Measurements from ENCODE around the gene TIAM1.

The TIAM1 gene

GRCh38 chr21:31293986-31294385, 50.1 kb downstream of the TIAM1 start:
- no peak for FAIRE-seq
- no peak for DNase-seq (ENCODE audit: extremely low spot score, insufficient read length, low read depth)

GRCh38 chr21:31290765-31291164, 53.3 kb downstream of the TIAM1 start:
- FAIRE-seq: no peak
- no peak for DNase-seq (ENCODE audit: extremely low spot score, insufficient read length, low read depth)

GRCh38 chr21:31289702-31290101, 54.4 kb downstream of the TIAM1 start:
- FAIRE-seq (no peak), DNase-seq (ENCODE audit: extremely low spot score, insufficient read length, low read depth) (no peak)

- DNase-seq (ENCODE audit: extremely low spot score, insufficient read length, low read depth) (no peak), FAIRE-seq (no peak)
These were observed 55.9 kb downstream of the TIAM1 start for GRCh38 chr21:31288191-31288590.

GRCh38 chr21:31287201-31287600, 56.9 kb downstream of the TIAM1 start:
- DNase-seq (ENCODE audit: extremely low spot score, insufficient read length, low read depth) (no peak), FAIRE-seq (no peak)

GRCh38 chr21:31286621-31287020, 57.4 kb downstream of the TIAM1 start:
- FAIRE-seq: no peak
- no peak for DNase-seq (ENCODE audit: extremely low spot score, insufficient read length, low read depth)

GRCh38 chr21:31284797-31285397, 59.2 kb downstream of the TIAM1 start:
- DNase-seq (ENCODE audit: extremely low spot score, insufficient read length, low read depth) (no peak), FAIRE-seq (no peak)

- FAIRE-seq (no peak), DNase-seq (ENCODE audit: extremely low spot score, insufficient read length, low read depth) (no peak)
These were observed 61.0 kb downstream of the TIAM1 start for GRCh38 chr21:31283025-31283424.

- no peak for DNase-seq (ENCODE audit: extremely low spot score, insufficient read length, low read depth)
- FAIRE-seq: no peak
These were observed 61.9 kb downstream of the TIAM1 start for GRCh38 chr21:31282095-31282709.

GRCh38 chr21:31281561-31281960, 62.5 kb downstream of the TIAM1 start:
- FAIRE-seq: no peak
- no peak for DNase-seq (ENCODE audit: extremely low spot score, insufficient read length, low read depth)

GRCh38 chr21:31279986-31280385, 64.1 kb downstream of the TIAM1 start:
- DNase-seq (ENCODE audit: extremely low spot score, insufficient read length, low read depth): no peak
- no peak for FAIRE-seq

- FAIRE-seq: no peak
- no peak for DNase-seq (ENCODE audit: extremely low spot score, insufficient read length, low read depth)
These were observed 64.8 kb downstream of the TIAM1 start for GRCh38 chr21:31279214-31279613.

- FAIRE-seq: no peak
- no peak for DNase-seq (ENCODE audit: extremely low spot score, insufficient read length, low read depth)
These were observed 65.4 kb downstream of the TIAM1 start for GRCh38 chr21:31278511-31279130.

- FAIRE-seq (no peak), DNase-seq (ENCODE audit: extremely low spot score, insufficient read length, low read depth) (no peak)
These were observed 67.4 kb downstream of the TIAM1 start for GRCh38 chr21:31276663-31277062.

GRCh38 chr21:31275901-31276300, 68.2 kb downstream of the TIAM1 start:
- no peak for FAIRE-seq

GRCh38 chr21:31273278-31273677, 70.8 kb downstream of the TIAM1 start:
- FAIRE-seq (no peak), DNase-seq (ENCODE audit: extremely low spot score, insufficient read length, low read depth) (no peak)

More at GRCh38 chr21:31275901-31276300, 68.2 kb downstream of the TIAM1 start:
- no peak for DNase-seq (ENCODE audit: extremely low spot score, insufficient read length, low read depth)

GRCh38 chr21:31268090-31268489, 76.0 kb downstream of the TIAM1 start:
- FAIRE-seq (no peak), DNase-seq (ENCODE audit: extremely low spot score, insufficient read length, low read depth) (no peak)

GRCh38 chr21:31267644-31268043, 76.4 kb downstream of the TIAM1 start:
- no peak for FAIRE-seq
- no peak for DNase-seq (ENCODE audit: extremely low spot score, insufficient read length, low read depth)

- no peak for DNase-seq (ENCODE audit: extremely low spot score, insufficient read length, low read depth)
- no peak for FAIRE-seq
These were observed 77.8 kb downstream of the TIAM1 start for GRCh38 chr21:31266241-31266640.

- FAIRE-seq (no peak), DNase-seq (ENCODE audit: extremely low spot score, insufficient read length, low read depth) (no peak)
These were observed 78.6 kb downstream of the TIAM1 start for GRCh38 chr21:31265366-31266013.

GRCh38 chr21:31264574-31264973, 79.5 kb downstream of the TIAM1 start:
- no peak for FAIRE-seq

More at GRCh38 chr21:31264574-31264973, 79.5 kb downstream of the TIAM1 start:
- no peak for DNase-seq (ENCODE audit: extremely low spot score, insufficient read length, low read depth)

Data from GM18507 (cell line).